HepG2 (cell line): Measurements from ENCODE around the gene ABHD17B. TPM values are rescaled to one million over a fixed set of nuclear protein-coding genes. Genes with fewer than 3 reads are reported as not detected.

Experiments used
- ATAC-seq: fragments of 200-7000 bp; cut with Tn5 transposase; 3 replicates; pipeline ENCODE4 v1.9.1; 2020; ENCODE audit warnings: mild to moderate bottlenecking, moderate library complexity
- BruUV-seq: library from RNA; stranded (reverse); fragments of 400-500 nt; replicated peaks from 2 replicates; lab custom pipeline; 2021; lab: Mats Ljungman, UMichigan
- CTCF ChIA-PET: fragments of 300-600 bp; formaldehyde crosslinking; extraction: SDS; loops from one replicate; lab custom pipeline; 2021; ENCODE audit warnings: low total read pairs, inconsistent platforms, low intra/inter-chr PET ratio; lab: Yijun Ruan, JAX
- POLR2A ChIA-PET: fragments of 350-600 bp; sonication (Branson Sonifier 250); formaldehyde crosslinking; loops from one replicate; lab custom pipeline; 2020; ENCODE audit warnings: antibody characterized with exemption, inconsistent platforms; lab: Yijun Ruan, JAX
- DNase-seq: peaks from one replicate; pipeline ENCODE4 v3.0.0-alpha.2; 2015; ENCODE audit warnings: low spot score
- FAIRE-seq: peaks from 3 replicates; lab custom pipeline; 2011; peaks lifted over from hg19 to GRCh38; lab: Jason Lieb, UNC
- H2AFZ ChIP-seq: one replicate; pipeline ENCODE4 v1.6.1; 2011; ENCODE audit warnings: low read length, inconsistent platforms
- H3K27ac ChIP-seq: fragments of 300-600 bp; 3 replicates; pipeline ENCODE4 v1.8.0; 2011; ENCODE audit warnings: mixed run types, mild to moderate bottlenecking, mixed read lengths, low read length, inconsistent platforms; ENCODE audit not compliant: insufficient read depth; ENCODE audit errors: extremely low read length
- H3K27me3 ChIP-seq, 2 experiments: fragments of 200-600 bp in 1 of 2; 2 replicates in 1 of 2; 3 replicates in 1 of 2; pipeline versions ENCODE4 v1.6.0 to v1.8.0; 2011; ENCODE audit warnings: low read length in 2 of 2, mild to moderate bottlenecking in 2 of 2, moderate library complexity in 2 of 2, inconsistent platforms in 1 of 2; ENCODE audit not compliant: insufficient read depth in 2 of 2, control insufficient read depth in 1 of 2
- H3K36me3 ChIP-seq, 2 experiments: fragments of 200-600 bp in 1 of 2; replicated peaks in 1 of 2; 2 replicates in 1 of 2; 3 replicates in 1 of 2; pipeline versions ENCODE4 v1.5.1 to v1.8.0; 2011; ENCODE audit warnings: low read length in 2 of 2, inconsistent platforms in 1 of 2; ENCODE audit not compliant: insufficient read depth in 2 of 2, control insufficient read depth in 1 of 2
- H3K4me1 ChIP-seq: 2 replicates; pipeline ENCODE4 v1.5.1; 2012; ENCODE audit warnings: low read length, inconsistent platforms; ENCODE audit not compliant: insufficient read depth
- H3K4me2 ChIP-seq: 2 replicates; pipeline ENCODE4 v1.6.0; 2011; ENCODE audit warnings: low read depth, low read length, inconsistent platforms
- H3K4me3 ChIP-seq, 3 experiments: fragments of 200-600 bp in 1 of 3; sonication (generic), shearing (Covaris generic) in 1 of 3; replicated peaks in 1 of 3; 2 replicates each; pipeline ENCODE4 v1.5.1; 2011 to 2016; ENCODE audit warnings: low read length in 3 of 3, inconsistent platforms in 2 of 3, low read depth in 2 of 3, mild to moderate bottlenecking in 2 of 3, control low read depth in 1 of 3, mixed read lengths in 1 of 3; ENCODE audit not compliant: insufficient read depth in 1 of 3
- H3K79me2 ChIP-seq: one replicate; pipeline ENCODE4 v1.6.1; 2011; ENCODE audit warnings: low read length, inconsistent platforms; ENCODE audit not compliant: insufficient read depth
- H3K9ac ChIP-seq: 2 replicates; pipeline ENCODE4 v1.6.0; 2011; ENCODE audit warnings: mild to moderate bottlenecking, low read depth, low read length, inconsistent platforms; ENCODE audit not compliant: insufficient read depth
- H3K9me3 ChIP-seq: 2 replicates; pipeline ENCODE4 v1.5.1; 2012; ENCODE audit warnings: mild to moderate bottlenecking, low read length
- H4K20me1 ChIP-seq: 2 replicates; pipeline ENCODE4 v1.6.0; 2011; ENCODE audit warnings: inconsistent platforms, mild to moderate bottlenecking, low read length, moderate library complexity; ENCODE audit not compliant: insufficient read depth
- WIZ ChIP-seq: sonication (generic); formaldehyde crosslinking; IDR thresholded peaks from 2 replicates; pipeline ENCODE4 v1.5.1; 2020; ENCODE audit warnings: mild to moderate bottlenecking, missing genetic modification reagents
- ZNF224 ChIP-seq: sonication (generic); formaldehyde crosslinking; IDR thresholded peaks from 2 replicates; pipeline ENCODE4 v1.5.0; 2020; ENCODE audit warnings: mild to moderate bottlenecking, missing genetic modification reagents
- ZNF317 ChIP-seq: sonication (generic); formaldehyde crosslinking; IDR thresholded peaks from 2 replicates; pipeline ENCODE4 v1.5.0; 2020; ENCODE audit warnings: mild to moderate bottlenecking, missing genetic modification reagents
- ZNF549 ChIP-seq: sonication (generic); formaldehyde crosslinking; IDR thresholded peaks from 2 replicates; pipeline ENCODE4 v1.5.0; 2020; ENCODE audit warnings: missing genetic modification reagents
- WGBS: methylation state at CpG from one replicate; pipeline ENCODE4 v1.1.6; 2017; ENCODE audit warnings: low lambda C conversion rate; 5-methylcytosine and 5-hydroxymethylcytosine counted together
- in situ Hi-C: cut with HindIII; loops from 2 replicates; pipeline ENCODE4 v1.10.0; 2017; ENCODE audit warnings: low pct_unique_long_range_greater_than_20kb; ENCODE audit not compliant: extremely low pct_ligation_motif_present
- intact Hi-C: fragments of 100-400 bp; cut with micrococcal nuclease; formaldehyde crosslinking; loops from one replicate; pipeline ENCODE4 v1.10.0; 2022; ENCODE audit not compliant: unreplicated experiment
- polyA plus RNA-seq, 8 experiments: library from polyadenylated mRNA; depleted of rRNA in 3 of 8; stranded (reverse) in 7 of 8; unstranded in 1 of 8; fragments of >200 nt; fragmentation: Illumina TruSeq in 4 of 8; extraction: Trizol in 4 of 8; gene quantifications; 2 replicates each; pipeline versions ENCODE4 v1.2.1 to v1.2.3, GENCODE V29; 2011 to 2016; ENCODE audit warnings: low read depth in 4 of 8, missing spikeins in 1 of 8, mixed read lengths in 1 of 8; ENCODE audit not compliant: insufficient read depth in 1 of 8
- total RNA-seq, 5 experiments: library from RNA; depleted of rRNA; stranded (reverse); fragments of >200 nt; fragmentation: Illumina TruSeq; extraction: Trizol; gene quantifications; 2 replicates each; pipeline ENCODE4 v1.2.3, GENCODE V29; 2016; ENCODE audit warnings: low read depth in 1 of 5
- TF ChIP-seq, protein P1 (sequence below): sonication (generic); formaldehyde crosslinking; IDR thresholded peaks from 2 replicates; pipeline ENCODE4 v1.8.0; 2022; ENCODE audit warnings: missing genetic modification reagents, mild to moderate bottlenecking, inconsistent platforms, borderline replicate concordance
- TF ChIP-seq, protein P2 (sequence below): sonication (generic); formaldehyde crosslinking; conservative IDR thresholded peaks from 2 replicates; pipeline ENCODE4 v1.8.1; 2023; ENCODE audit warnings: missing genetic modification reagents
- TF ChIP-seq, protein P3 (sequence below): sonication (generic); formaldehyde crosslinking; IDR thresholded peaks from 2 replicates; pipeline ENCODE4 v1.4.0; 2020; ENCODE audit warnings: missing genetic modification reagents, borderline replicate concordance
- TF ChIP-seq, protein P4 (sequence below): sonication (generic); formaldehyde crosslinking; IDR thresholded peaks from 2 replicates; pipeline ENCODE4 v1.5.1; 2020; ENCODE audit warnings: missing genetic modification reagents, mild to moderate bottlenecking, borderline replicate concordance

ABHD17B gene
- total and polyA plus RNA-seq, 2 of the 13 experiments (the other 11 are each of a cell fraction or from before 2014, with no cell fraction given): 11.3 to 22.0 TPM

DNA sequence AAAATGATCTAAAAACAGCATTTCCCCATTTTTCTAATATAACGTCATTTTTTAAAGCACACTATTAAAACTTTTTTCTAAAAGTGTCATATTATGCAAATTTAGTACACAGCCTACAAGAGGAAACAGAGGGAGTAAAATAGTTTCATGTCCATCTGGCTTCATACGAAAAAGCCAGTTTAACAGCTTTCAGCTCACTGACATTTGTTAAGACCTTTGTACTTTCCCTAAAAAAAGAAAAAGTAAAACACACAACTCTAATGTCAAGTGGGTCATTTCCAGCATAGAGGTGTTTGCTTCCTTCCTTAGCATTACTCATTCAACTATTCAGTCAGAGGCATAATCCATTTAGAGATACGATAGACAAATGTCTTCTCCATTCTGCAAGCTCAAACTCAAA, 49.4 kb downstream of the ABHD17B start (continued):
- no peak for TF ChIP-seq ZNF224 (CRISPR knock-in tag)
- TF ChIP-seq, protein P1, sequence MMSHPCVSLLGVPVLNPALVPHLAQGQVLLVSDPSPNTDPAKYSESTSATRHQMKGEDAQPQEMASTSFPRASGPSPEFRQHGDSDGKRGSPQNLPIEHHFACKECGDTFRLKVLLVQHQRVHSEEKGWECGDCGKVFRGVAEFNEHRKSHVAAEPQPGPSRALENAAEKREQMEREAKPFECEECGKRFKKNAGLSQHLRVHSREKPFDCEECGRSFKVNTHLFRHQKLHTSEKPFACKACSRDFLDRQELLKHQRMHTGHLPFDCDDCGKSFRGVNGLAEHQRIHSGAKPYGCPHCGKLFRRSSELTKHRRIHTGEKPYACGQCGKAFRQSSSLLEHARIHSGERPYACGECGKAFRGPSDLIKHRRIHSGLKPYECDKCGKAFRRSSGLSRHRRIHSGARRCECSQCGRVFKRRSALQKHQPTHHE (CRISPR knock-in tag): no peak

DNA sequence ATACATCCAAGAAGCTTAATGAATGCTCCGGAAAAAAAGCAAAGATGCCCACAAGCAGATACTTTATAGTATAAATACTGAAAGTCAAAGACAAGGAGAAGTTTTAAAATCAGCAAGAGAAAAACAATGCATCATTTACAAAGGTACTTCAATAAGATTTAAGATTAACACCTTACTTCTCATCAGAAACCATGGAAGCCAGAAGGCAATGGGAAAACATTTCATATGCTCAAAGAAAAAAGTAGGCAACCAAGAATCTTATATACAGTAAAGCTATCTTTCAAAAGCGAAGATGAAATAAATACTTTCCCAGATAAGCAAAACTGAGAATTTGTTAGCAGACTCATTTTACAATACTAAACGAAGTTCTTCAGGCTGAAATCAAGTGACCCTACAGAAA, 51.1 kb downstream of the ABHD17B start:
- no peak for FAIRE-seq
- Histone ChIP-seq H3K4me3 (no peak overlapping the region), H3K36me3 (no peaks in the 10 kb centered on the region), H3K9ac (no peak overlapping the region), H4K20me1 (no peaks in the 10 kb centered on the region), H3K79me2 (no peaks in the 10 kb centered on the region), H3K27ac (no peak overlapping the region), H3K4me1 (peaks cover 11% of the 10 kb centered on the region), H2AFZ (no peak overlapping the region), H3K27me3 (no peaks in the 10 kb centered on the region), H3K4me2 (no peak overlapping the region), H3K9me3 (peaks cover 14% of the 10 kb centered on the region)
- BruUV-seq: no TSS peak
- TF ChIP-seq WIZ (CRISPR knock-in tag) (no peak), ZNF317 (peak; percentile 99)
- 97% methylated on average over 3 of the region's 3 CpGs for WGBS
- no peak for ATAC-seq
- ChIA-PET POLR2A (no interaction called here), CTCF (no interaction called here)
- in situ Hi-C loops: no loop called here
- intact Hi-C loops: no loop called here
- no peak for DNase-seq

DNA sequence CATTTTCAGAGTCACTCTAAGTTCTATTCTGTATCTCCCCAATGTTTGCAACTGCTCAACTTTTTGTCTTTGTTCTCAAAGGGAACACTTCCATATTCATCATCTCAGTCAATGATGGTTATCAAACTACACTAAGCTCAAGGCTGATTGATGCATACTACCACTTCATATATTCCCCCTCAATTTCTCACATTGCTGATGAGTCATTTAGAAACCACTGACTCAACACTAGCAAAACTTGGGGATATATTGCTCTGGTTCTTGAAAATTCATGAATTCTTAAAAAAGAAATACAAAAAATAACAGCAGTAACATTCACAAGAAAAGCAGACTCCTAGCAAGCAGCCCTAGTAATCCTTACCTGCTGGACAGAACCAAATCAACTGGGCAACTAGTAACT, 52.2 kb downstream of the ABHD17B start:
- Histone ChIP-seq H3K4me1 (peaks cover 11% of the 10 kb centered on the region), H2AFZ (no peak overlapping the region), H4K20me1 (no peaks in the 10 kb centered on the region; the same call in 1 of the 2 replicates), H3K27ac (no peak overlapping the region), H3K79me2 (no peaks in the 10 kb centered on the region), H3K9me3 (peaks cover 14% of the 10 kb centered on the region), H3K4me3 (no peak overlapping the region), H3K4me2 (no peak overlapping the region), H3K36me3 (no peaks in the 10 kb centered on the region), H3K27me3 (no peaks in the 10 kb centered on the region), H3K9ac (no peak overlapping the region)
- no TSS peak for BruUV-seq
- FAIRE-seq (no peak), ATAC-seq (no peak), DNase-seq (no peak)
- CTCF ChIA-PET: no interaction called here
- intact Hi-C loops (no loop called here), in situ Hi-C loops (no loop called here)
- POLR2A ChIA-PET: no interaction called here
- TF ChIP-seq, protein P2, sequence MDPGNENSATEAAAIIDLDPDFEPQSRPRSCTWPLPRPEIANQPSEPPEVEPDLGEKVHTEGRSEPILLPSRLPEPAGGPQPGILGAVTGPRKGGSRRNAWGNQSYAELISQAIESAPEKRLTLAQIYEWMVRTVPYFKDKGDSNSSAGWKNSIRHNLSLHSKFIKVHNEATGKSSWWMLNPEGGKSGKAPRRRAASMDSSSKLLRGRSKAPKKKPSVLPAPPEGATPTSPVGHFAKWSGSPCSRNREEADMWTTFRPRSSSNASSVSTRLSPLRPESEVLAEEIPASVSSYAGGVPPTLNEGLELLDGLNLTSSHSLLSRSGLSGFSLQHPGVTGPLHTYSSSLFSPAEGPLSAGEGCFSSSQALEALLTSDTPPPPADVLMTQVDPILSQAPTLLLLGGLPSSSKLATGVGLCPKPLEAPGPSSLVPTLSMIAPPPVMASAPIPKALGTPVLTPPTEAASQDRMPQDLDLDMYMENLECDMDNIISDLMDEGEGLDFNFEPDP (CRISPR knock-in tag): no peak
- TF ChIP-seq, protein P3, sequence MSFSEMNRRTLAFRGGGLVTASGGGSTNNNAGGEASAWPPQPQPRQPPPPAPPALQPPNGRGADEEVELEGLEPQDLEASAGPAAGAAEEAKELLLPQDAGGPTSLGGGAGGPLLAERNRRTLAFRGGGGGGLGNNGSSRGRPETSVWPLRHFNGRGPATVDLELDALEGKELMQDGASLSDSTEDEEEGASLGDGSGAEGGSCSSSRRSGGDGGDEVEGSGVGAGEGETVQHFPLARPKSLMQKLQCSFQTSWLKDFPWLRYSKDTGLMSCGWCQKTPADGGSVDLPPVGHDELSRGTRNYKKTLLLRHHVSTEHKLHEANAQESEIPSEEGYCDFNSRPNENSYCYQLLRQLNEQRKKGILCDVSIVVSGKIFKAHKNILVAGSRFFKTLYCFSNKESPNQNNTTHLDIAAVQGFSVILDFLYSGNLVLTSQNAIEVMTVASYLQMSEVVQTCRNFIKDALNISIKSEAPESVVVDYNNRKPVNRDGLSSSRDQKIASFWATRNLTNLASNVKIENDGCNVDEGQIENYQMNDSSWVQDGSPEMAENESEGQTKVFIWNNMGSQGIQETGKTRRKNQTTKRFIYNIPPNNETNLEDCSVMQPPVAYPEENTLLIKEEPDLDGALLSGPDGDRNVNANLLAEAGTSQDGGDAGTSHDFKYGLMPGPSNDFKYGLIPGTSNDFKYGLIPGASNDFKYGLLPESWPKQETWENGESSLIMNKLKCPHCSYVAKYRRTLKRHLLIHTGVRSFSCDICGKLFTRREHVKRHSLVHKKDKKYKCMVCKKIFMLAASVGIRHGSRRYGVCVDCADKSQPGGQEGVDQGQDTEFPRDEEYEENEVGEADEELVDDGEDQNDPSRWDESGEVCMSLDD (CRISPR knock-in tag): no peak
- TF ChIP-seq ZNF549 (CRISPR knock-in tag): no peak
- TF ChIP-seq, protein P4, sequence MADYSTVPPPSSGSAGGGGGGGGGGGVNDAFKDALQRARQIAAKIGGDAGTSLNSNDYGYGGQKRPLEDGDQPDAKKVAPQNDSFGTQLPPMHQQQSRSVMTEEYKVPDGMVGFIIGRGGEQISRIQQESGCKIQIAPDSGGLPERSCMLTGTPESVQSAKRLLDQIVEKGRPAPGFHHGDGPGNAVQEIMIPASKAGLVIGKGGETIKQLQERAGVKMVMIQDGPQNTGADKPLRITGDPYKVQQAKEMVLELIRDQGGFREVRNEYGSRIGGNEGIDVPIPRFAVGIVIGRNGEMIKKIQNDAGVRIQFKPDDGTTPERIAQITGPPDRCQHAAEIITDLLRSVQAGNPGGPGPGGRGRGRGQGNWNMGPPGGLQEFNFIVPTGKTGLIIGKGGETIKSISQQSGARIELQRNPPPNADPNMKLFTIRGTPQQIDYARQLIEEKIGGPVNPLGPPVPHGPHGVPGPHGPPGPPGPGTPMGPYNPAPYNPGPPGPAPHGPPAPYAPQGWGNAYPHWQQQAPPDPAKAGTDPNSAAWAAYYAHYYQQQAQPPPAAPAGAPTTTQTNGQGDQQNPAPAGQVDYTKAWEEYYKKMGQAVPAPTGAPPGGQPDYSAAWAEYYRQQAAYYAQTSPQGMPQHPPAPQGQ: no peak
